ENCODE data around the gene ARHGAP27. TPM values are rescaled to one million over a fixed set of nuclear protein-coding genes. Genes with fewer than 3 reads are reported as not detected.

The ARHGAP27 gene
- total RNA-seq, 1 donor from 2014 or later, result 1.4 TPM

- TF ChIP-seq CTCF (conservative IDR thresholded peaks at IDR 0.05), result no peak
- Mint-ChIP-seq H3K36me3 (ENCODE audit: low read depth) (no peaks in the 10 kb centered on the region), H3K27ac (ENCODE audit: unreplicated experiment) (no peak overlapping the region), H3K4me3 (no peak overlapping the region), H3K9me3 (no peaks in the 10 kb centered on the region), H3K27me3 (ENCODE audit: low read depth) (peaks cover 2% of the 10 kb centered on the region), H3K4me1 (peaks cover 23% of the 10 kb centered on the region)
- no peak for DNase-seq (ENCODE audit: low read depth, low spot score)
Measured at GRCh38 chr17:45370949-45371413, 61.7 kb downstream of the ARHGAP27 start.

- H3K36me3 Mint-ChIP-seq (ENCODE audit: low read depth), result no peaks in the 10 kb centered on the region
- no peaks in the 10 kb centered on the region for H3K9me3 Mint-ChIP-seq
- H3K27me3 Mint-ChIP-seq (ENCODE audit: low read depth), result peaks cover 7% of the 10 kb centered on the region
- no peak for DNase-seq (ENCODE audit: low read depth, low spot score)
- no peak overlapping the region for H3K4me3 Mint-ChIP-seq
- TF ChIP-seq CTCF (conservative IDR thresholded peaks at IDR 0.05), result no peak
- peaks cover 29% of the 10 kb centered on the region for H3K4me1 Mint-ChIP-seq
- no peak overlapping the region for H3K27ac Mint-ChIP-seq (ENCODE audit: unreplicated experiment)
Measured at GRCh38 chr17:45369421-45369820, 63.2 kb downstream of the ARHGAP27 start.

- peaks cover 25% of the 10 kb centered on the region for H3K4me1 Mint-ChIP-seq
- DNase-seq (ENCODE audit: low read depth, low spot score), result no peak
- no peak for TF ChIP-seq CTCF (conservative IDR thresholded peaks at IDR 0.05)
- no peaks in the 10 kb centered on the region for H3K36me3 Mint-ChIP-seq (ENCODE audit: low read depth)
- no peak overlapping the region for H3K27ac Mint-ChIP-seq (ENCODE audit: unreplicated experiment)
- H3K27me3 Mint-ChIP-seq (ENCODE audit: low read depth), result peaks cover 5% of the 10 kb centered on the region
- no peaks in the 10 kb centered on the region for H3K9me3 Mint-ChIP-seq
- no peak overlapping the region for H3K4me3 Mint-ChIP-seq
Measured at GRCh38 chr17:45368651-45369050, 64.0 kb downstream of the ARHGAP27 start.

- H3K36me3 Mint-ChIP-seq (ENCODE audit: low read depth), result no peaks in the 10 kb centered on the region
- no peak overlapping the region for H3K27ac Mint-ChIP-seq (ENCODE audit: unreplicated experiment)
- peaks cover 8% of the 10 kb centered on the region for H3K27me3 Mint-ChIP-seq (ENCODE audit: low read depth)
- DNase-seq (ENCODE audit: low read depth, low spot score), result no peak
- no peaks in the 10 kb centered on the region for H3K9me3 Mint-ChIP-seq
- H3K4me3 Mint-ChIP-seq, result no peak overlapping the region
- no peak for TF ChIP-seq CTCF (conservative IDR thresholded peaks at IDR 0.05)
- peaks cover 21% of the 10 kb centered on the region for H3K4me1 Mint-ChIP-seq
Measured at GRCh38 chr17:45367216-45367615, 65.5 kb downstream of the ARHGAP27 start.

- Mint-ChIP-seq H3K27me3 (ENCODE audit: low read depth) (peaks cover 8% of the 10 kb centered on the region), H3K27ac (ENCODE audit: unreplicated experiment) (no peak overlapping the region), H3K4me1 (peaks cover 16% of the 10 kb centered on the region)
Measured at GRCh38 chr17:45366691-45367090, 66.0 kb downstream of the ARHGAP27 start.

More at GRCh38 chr17:45366691-45367090, 66.0 kb downstream of the ARHGAP27 start:
- H3K9me3 Mint-ChIP-seq, result no peaks in the 10 kb centered on the region
- no peaks in the 10 kb centered on the region for H3K36me3 Mint-ChIP-seq (ENCODE audit: low read depth)
- no peak overlapping the region for H3K4me3 Mint-ChIP-seq
- no peak for TF ChIP-seq CTCF (conservative IDR thresholded peaks at IDR 0.05)
- no peak for DNase-seq (ENCODE audit: low read depth, low spot score)

Measured in neural crest cell (in vitro differentiated cells).